ENCODE measurements around the gene LTA. TPM values are rescaled to one million over a fixed set of nuclear protein-coding genes. Genes with fewer than 3 reads are reported as not detected.
A peak's percentile ranks its signal among the peaks of the same experiment; 100 is the strongest.

Gene LTA
- total RNA-seq, 2 donors from 2014 or later, result 19.9 to 26.0 TPM

GRCh38 chr6:31534011-31534410, 38.1 kb upstream of the LTA start:
- H3K36me3 Mint-ChIP-seq (ENCODE audit: low read depth), result peaks cover 10% of the 10 kb centered on the region
- DNase-seq (no peak), ATAC-seq (no peak)
- no peak overlapping the region for H3K27ac Mint-ChIP-seq
- no peaks in the 10 kb centered on the region for H3K9me3 ChIP-seq (ENCODE audit: control insufficient read depth, low read length, poor library complexity, severe bottlenecking)
- peaks cover 12% of the 10 kb centered on the region for H3K4me1 Mint-ChIP-seq
- no peak overlapping the region for H3K4me3 Mint-ChIP-seq
- no peaks in the 10 kb centered on the region for H3K27me3 Mint-ChIP-seq

- H3K36me3 Mint-ChIP-seq (ENCODE audit: low read depth), result peaks cover 15% of the 10 kb centered on the region
Observed at GRCh38 chr6:31534521-31535040, 37.5 kb upstream of the LTA start.

GRCh38 chr6:31535538-31536324, 36.4 kb upstream of the LTA start:
- Mint-ChIP-seq H3K27ac (peak overlapping the region; percentile 86), H3K36me3 (ENCODE audit: low read depth) (peaks cover 18% of the 10 kb centered on the region), H3K27me3 (no peaks in the 10 kb centered on the region), H3K4me3 (peak overlapping the region; percentile 50), H3K4me1 (peaks cover 29% of the 10 kb centered on the region)
- ATAC-seq (no peak), DNase-seq (no peak)
- no peaks in the 10 kb centered on the region for H3K9me3 ChIP-seq (ENCODE audit: control insufficient read depth, low read length, poor library complexity, severe bottlenecking)

More at GRCh38 chr6:31534521-31535040, 37.5 kb upstream of the LTA start:
- no peak overlapping the region for H3K27ac Mint-ChIP-seq
- H3K4me3 Mint-ChIP-seq, result no peak overlapping the region
- no peaks in the 10 kb centered on the region for H3K9me3 ChIP-seq (ENCODE audit: control insufficient read depth, low read length, poor library complexity, severe bottlenecking)
- H3K4me1 Mint-ChIP-seq, result peaks cover 18% of the 10 kb centered on the region
- no peak for DNase-seq
- no peaks in the 10 kb centered on the region for H3K27me3 Mint-ChIP-seq
- ATAC-seq, result no peak

GRCh38 chr6:31538805-31539400, 33.2 kb upstream of the LTA start:
- no peaks in the 10 kb centered on the region for H3K27me3 Mint-ChIP-seq
- H3K4me3 Mint-ChIP-seq, result peak overlapping the region; percentile 97
- H3K9me3 ChIP-seq (ENCODE audit: control insufficient read depth, low read length, poor library complexity, severe bottlenecking), result no peaks in the 10 kb centered on the region
- peaks cover 47% of the 10 kb centered on the region for H3K4me1 Mint-ChIP-seq
- H3K27ac Mint-ChIP-seq, result peak overlapping the region; percentile 100
- ATAC-seq (no peak), DNase-seq (no peak)
- H3K36me3 Mint-ChIP-seq (ENCODE audit: low read depth), result peaks cover 22% of the 10 kb centered on the region

GRCh38 chr6:31540640-31541039, 31.4 kb upstream of the LTA start:
- ATAC-seq, result no peak
- no peak for DNase-seq
- no peaks in the 10 kb centered on the region for H3K27me3 Mint-ChIP-seq
- peak overlapping the region; percentile 97 for H3K4me3 Mint-ChIP-seq
- H3K36me3 Mint-ChIP-seq (ENCODE audit: low read depth), result peaks cover 22% of the 10 kb centered on the region
- peak overlapping the region; percentile 100 for H3K27ac Mint-ChIP-seq
- peaks cover 48% of the 10 kb centered on the region for H3K4me1 Mint-ChIP-seq
- no peaks in the 10 kb centered on the region for H3K9me3 ChIP-seq (ENCODE audit: control insufficient read depth, low read length, poor library complexity, severe bottlenecking)

GRCh38 chr6:31541059-31541657, 30.9 kb upstream of the LTA start:
- Mint-ChIP-seq H3K27me3 (no peaks in the 10 kb centered on the region), H3K4me1 (peaks cover 49% of the 10 kb centered on the region), H3K4me3 (peak overlapping the region; percentile 97), H3K36me3 (ENCODE audit: low read depth) (peaks cover 18% of the 10 kb centered on the region), H3K27ac (peak overlapping the region; percentile 100)
- DNase-seq, result peak; percentile 32 to 56 (median 47)
- peak; percentile 50 for ATAC-seq
- no peaks in the 10 kb centered on the region for H3K9me3 ChIP-seq (ENCODE audit: control insufficient read depth, low read length, poor library complexity, severe bottlenecking)

- H3K27ac Mint-ChIP-seq, result peak within 1 kb of the TSS; percentile 100
- DNase-seq (peak; percentile 84 to 88 (median 86)), ATAC-seq (peak; percentile 76)
- H3K36me3 Mint-ChIP-seq (ENCODE audit: low read depth), result peaks cover 18% of the 10 kb centered on the region
- peak within 1 kb of the TSS; percentile 97 for H3K4me3 Mint-ChIP-seq
- H3K4me1 Mint-ChIP-seq, result peaks cover 56% of the 10 kb centered on the region
- no peaks in the 10 kb centered on the region for H3K27me3 Mint-ChIP-seq
- no peaks in the 10 kb centered on the region for H3K9me3 ChIP-seq (ENCODE audit: control insufficient read depth, low read length, poor library complexity, severe bottlenecking)
Observed at GRCh38 chr6:31541658-31542521, 30.2 kb upstream of the LTA start, which contains the start of gene DDX39B. Gene DDX39B, minus strand, starts transcription at chr6:31542003. Its CDS starts 1,471 bp downstream, at chr6:31540532.

- ATAC-seq (no peak), DNase-seq (no peak)
- Mint-ChIP-seq H3K36me3 (ENCODE audit: low read depth) (peaks cover 18% of the 10 kb centered on the region), H3K27ac (peak overlapping the region; percentile 100), H3K4me3 (no peak overlapping the region), H3K4me1 (peaks cover 59% of the 10 kb centered on the region), H3K27me3 (no peaks in the 10 kb centered on the region)
- H3K9me3 ChIP-seq (ENCODE audit: control insufficient read depth, low read length, poor library complexity, severe bottlenecking), result no peaks in the 10 kb centered on the region
Observed at GRCh38 chr6:31543639-31544038, 28.4 kb upstream of the LTA start.

- peaks cover 12% of the 10 kb centered on the region for H3K36me3 Mint-ChIP-seq (ENCODE audit: low read depth)
- H3K4me1 Mint-ChIP-seq, result peaks cover 48% of the 10 kb centered on the region
- peak overlapping the region; percentile 94 for H3K27ac Mint-ChIP-seq
- H3K27me3 Mint-ChIP-seq, result no peaks in the 10 kb centered on the region
- ATAC-seq, result no peak
- H3K4me3 Mint-ChIP-seq, result no peak overlapping the region
- DNase-seq, result no peak
- H3K9me3 ChIP-seq (ENCODE audit: control insufficient read depth, low read length, poor library complexity, severe bottlenecking), result no peaks in the 10 kb centered on the region
Observed at GRCh38 chr6:31544676-31545075, 27.4 kb upstream of the LTA start.

GRCh38 chr6:31545291-31545690, 26.8 kb upstream of the LTA start:
- peaks cover 7% of the 10 kb centered on the region for H3K36me3 Mint-ChIP-seq (ENCODE audit: low read depth)
- no peaks in the 10 kb centered on the region for H3K9me3 ChIP-seq (ENCODE audit: control insufficient read depth, low read length, poor library complexity, severe bottlenecking)
- H3K4me1 Mint-ChIP-seq, result peaks cover 42% of the 10 kb centered on the region
- no peaks in the 10 kb centered on the region for H3K27me3 Mint-ChIP-seq
- no peak for DNase-seq
- H3K27ac Mint-ChIP-seq, result peak overlapping the region; percentile 94
- peak overlapping the region; percentile 7 for H3K4me3 Mint-ChIP-seq
- ATAC-seq, result no peak

- peaks cover 2% of the 10 kb centered on the region for H3K36me3 Mint-ChIP-seq (ENCODE audit: low read depth)
- H3K4me3 Mint-ChIP-seq, result peak within 1 kb of the TSS; percentile 98
- peak within 1 kb of the TSS; percentile 94 for H3K27ac Mint-ChIP-seq
- ATAC-seq (peak; percentile 64), DNase-seq (peak; percentile 69 to 82 (median 74))
- no peaks in the 10 kb centered on the region for H3K9me3 ChIP-seq (ENCODE audit: control insufficient read depth, low read length, poor library complexity, severe bottlenecking)
- H3K27me3 Mint-ChIP-seq, result no peaks in the 10 kb centered on the region
- peaks cover 35% of the 10 kb centered on the region for H3K4me1 Mint-ChIP-seq
Observed at GRCh38 chr6:31546339-31546957, 25.6 kb upstream of the LTA start, which contains the start of gene ATP6V1G2. Gene ATP6V1G2, minus strand, starts transcription at chr6:31546608. Its CDS starts 49 bp downstream, at chr6:31546559.
